Activated naive CD8-positive, alpha-beta T cell treated with anti-CD3 and anti-CD28 coated beads, Interleukin-2, amount 10 ng/mL, durations not matched to agents 7 days and 5 days (primary cell): ENCODE measurements around the gene ARHGAP26. TPM values are rescaled to one million over a fixed set of nuclear protein-coding genes. Genes with fewer than 3 reads are reported as not detected.

ENCODE experiments used
- ATAC-seq: fragments of 150-1000 bp; cut with Tn5 transposase; one replicate; pipeline ENCODE4 v1.10.0; 2021; ENCODE audit warnings: low read depth, moderate library complexity
- POLR2A ChIA-PET: fragments of 350-600 bp; sonication (Branson Sonifier 250); formaldehyde crosslinking; loops from one replicate; lab custom pipeline; 2021; ENCODE audit warnings: antibody characterized with exemption; lab: Charles Lee
- DNase-seq: peaks from one replicate; pipeline ENCODE4 v3.0.0; 2021
- H3K27ac Mint-ChIP-seq: one replicate; pipeline ENCODE4 v1.8.0; 2022; ENCODE audit warnings: mild to moderate bottlenecking, mixed read lengths
- H3K27me3 Mint-ChIP-seq: one replicate; pipeline ENCODE4 v1.8.0; 2022; ENCODE audit warnings: mild to moderate bottlenecking, moderate library complexity, mixed read lengths
- H3K36me3 Mint-ChIP-seq: one replicate; pipeline ENCODE4 v1.8.0; 2021; ENCODE audit warnings: mild to moderate bottlenecking, mixed read lengths
- H3K4me1 Mint-ChIP-seq: one replicate; pipeline ENCODE4 v1.8.0; 2021; ENCODE audit warnings: mixed read lengths
- H3K4me3 Mint-ChIP-seq: one replicate; pipeline ENCODE4 v1.8.0; 2022; ENCODE audit warnings: mild to moderate bottlenecking, moderate library complexity, mixed read lengths
- H3K9me3 Mint-ChIP-seq: one replicate; pipeline ENCODE4 v1.8.0; 2021; ENCODE audit warnings: mixed read lengths
- total RNA-seq, 2 experiments: library from RNA; stranded (reverse); gene quantifications; one replicate each; pipeline ENCODE4 v1.2.3, GENCODE V29; 2021

Gene ARHGAP26
- total RNA-seq, 2 experiments from 2014 or later = 30.6 to 32.0 TPM

DNA sequence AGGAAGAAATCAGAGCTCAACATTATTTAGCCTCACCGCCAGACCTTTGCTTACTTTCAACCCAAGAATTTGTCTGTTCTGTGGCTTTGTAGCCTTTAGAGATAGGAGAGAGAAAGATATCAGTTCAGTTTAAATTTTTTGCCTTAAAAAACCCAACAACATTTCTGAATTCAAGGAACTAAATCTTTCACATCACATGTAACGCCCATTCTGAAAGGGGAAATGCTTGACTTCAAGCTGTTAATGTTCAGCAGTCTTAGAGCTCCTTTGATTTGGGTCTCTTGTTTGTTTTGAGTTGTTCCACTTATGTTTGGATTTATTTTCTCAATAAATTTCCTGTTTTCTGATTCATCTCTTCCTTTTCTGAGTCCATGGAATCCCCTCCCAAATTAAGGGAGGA, 294.5 kb downstream of the ARHGAP26 start:
- Mint-ChIP-seq H3K27ac (no peak overlapping the region), H3K9me3 (no peaks in the 10 kb centered on the region), H3K27me3 (no peaks in the 10 kb centered on the region), H3K36me3 (peaks cover 42% of the 10 kb centered on the region), H3K4me3 (no peak overlapping the region), H3K4me1 (peaks cover 1% of the 10 kb centered on the region)
- POLR2A ChIA-PET = no interaction called here
- no peak for DNase-seq
- ATAC-seq = no peak

DNA sequence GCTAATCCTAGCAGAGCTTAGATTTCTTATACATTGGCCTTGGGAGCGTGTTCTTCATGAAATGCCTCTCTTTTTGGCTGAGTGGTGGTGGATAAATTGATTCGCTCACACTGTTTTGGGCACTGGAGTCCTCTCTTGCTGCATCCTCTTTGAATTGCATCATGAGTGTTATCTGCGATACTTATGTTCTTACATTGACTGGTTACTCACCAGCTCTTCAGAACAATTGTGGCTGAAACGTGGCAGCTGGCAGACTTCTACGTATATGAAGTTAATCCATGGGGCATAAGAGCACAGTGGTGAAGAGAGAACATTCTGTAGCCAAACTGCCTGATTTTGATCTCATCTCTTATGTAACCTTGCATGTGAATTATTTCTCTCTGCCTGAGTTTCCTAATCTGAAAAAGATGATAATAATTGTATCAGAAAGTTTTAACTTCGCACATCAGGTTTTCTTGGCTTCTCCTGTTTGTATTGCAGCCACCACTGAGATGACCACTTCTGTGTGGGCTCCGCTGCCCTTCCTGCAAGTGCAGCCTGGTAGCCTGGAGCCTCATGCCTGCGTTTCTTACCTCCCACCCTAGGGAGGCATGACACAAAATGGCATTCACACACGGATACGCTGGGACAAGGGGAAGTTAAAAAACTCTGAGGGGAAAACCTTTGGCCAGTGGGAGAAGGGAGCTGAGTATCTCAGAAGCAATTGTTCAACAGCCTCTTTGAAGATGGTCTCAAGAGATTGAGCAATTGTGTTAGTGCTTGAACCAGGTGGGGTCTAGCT, 295.2 kb downstream of the ARHGAP26 start:
- Mint-ChIP-seq H3K36me3 (peaks cover 46% of the 10 kb centered on the region), H3K27ac (no peak overlapping the region), H3K27me3 (no peaks in the 10 kb centered on the region), H3K4me3 (no peak overlapping the region), H3K4me1 (peaks cover 1% of the 10 kb centered on the region), H3K9me3 (peaks cover 2% of the 10 kb centered on the region)
- DNase-seq (no peak), ATAC-seq (no peak)
- POLR2A ChIA-PET = no interaction called here

DNA sequence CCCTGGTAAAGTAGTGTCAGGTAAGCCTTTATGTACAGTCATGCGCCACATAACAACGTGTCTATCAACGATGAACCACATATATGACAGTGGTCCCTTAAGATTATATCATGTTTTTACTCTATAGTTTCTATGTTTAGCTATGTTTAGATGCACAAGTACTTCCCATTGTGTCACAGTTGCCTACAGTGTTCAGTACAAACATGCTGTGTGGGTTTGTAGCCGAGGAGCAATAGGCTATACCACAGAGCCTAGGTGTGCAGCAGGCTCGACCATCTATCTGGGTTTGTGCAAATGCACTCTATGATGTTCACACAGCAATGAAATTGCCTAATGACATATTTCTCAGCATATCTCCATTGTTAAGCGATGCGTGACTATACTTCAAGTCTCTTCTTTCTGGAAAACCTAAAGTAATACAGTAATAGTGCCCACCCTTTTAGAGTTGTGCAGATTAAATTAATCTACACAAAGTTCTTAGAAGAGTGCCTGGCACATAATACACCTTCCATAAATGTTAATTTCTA, 295.9 kb downstream of the ARHGAP26 start:
- H3K4me1 Mint-ChIP-seq = peaks cover 1% of the 10 kb centered on the region
- no peak overlapping the region for H3K27ac Mint-ChIP-seq
- H3K4me3 Mint-ChIP-seq = no peak overlapping the region
- peaks cover 2% of the 10 kb centered on the region for H3K9me3 Mint-ChIP-seq
- peaks cover 50% of the 10 kb centered on the region for H3K36me3 Mint-ChIP-seq
- no peak for DNase-seq
- POLR2A ChIA-PET = no interaction called here
- ATAC-seq = no peak
- no peaks in the 10 kb centered on the region for H3K27me3 Mint-ChIP-seq

- peaks cover 1% of the 10 kb centered on the region for H3K4me1 Mint-ChIP-seq
- peaks cover 3% of the 10 kb centered on the region for H3K9me3 Mint-ChIP-seq
- H3K4me3 Mint-ChIP-seq = no peak overlapping the region
- no peak for DNase-seq
- POLR2A ChIA-PET = no interaction called here
- H3K36me3 Mint-ChIP-seq = peaks cover 53% of the 10 kb centered on the region
- H3K27me3 Mint-ChIP-seq = no peaks in the 10 kb centered on the region
- H3K27ac Mint-ChIP-seq = no peak overlapping the region
- ATAC-seq = no peak
These were observed 296.5 kb downstream of the ARHGAP26 start for GRCh38 chr5:143066556-143067281.

- Mint-ChIP-seq H3K9me3 (peaks cover 8% of the 10 kb centered on the region), H3K27ac (no peak overlapping the region), H3K4me1 (peaks cover 1% of the 10 kb centered on the region), H3K4me3 (no peak overlapping the region), H3K27me3 (no peaks in the 10 kb centered on the region), H3K36me3 (peaks cover 53% of the 10 kb centered on the region)
- DNase-seq (no peak), ATAC-seq (no peak)
- POLR2A ChIA-PET = no interaction called here
These were observed 298.5 kb downstream of the ARHGAP26 start for GRCh38 chr5:143068712-143069111.

GRCh38 chr5:143071927-143072326, 301.8 kb downstream of the ARHGAP26 start:
- no peaks in the 10 kb centered on the region for H3K27me3 Mint-ChIP-seq
- no peak for ATAC-seq
- POLR2A ChIA-PET = no interaction called here
- H3K27ac Mint-ChIP-seq = no peak overlapping the region
- DNase-seq = no peak
- peaks cover 9% of the 10 kb centered on the region for H3K9me3 Mint-ChIP-seq
- peaks cover 1% of the 10 kb centered on the region for H3K4me1 Mint-ChIP-seq
- peaks cover 44% of the 10 kb centered on the region for H3K36me3 Mint-ChIP-seq
- no peak overlapping the region for H3K4me3 Mint-ChIP-seq

DNA sequence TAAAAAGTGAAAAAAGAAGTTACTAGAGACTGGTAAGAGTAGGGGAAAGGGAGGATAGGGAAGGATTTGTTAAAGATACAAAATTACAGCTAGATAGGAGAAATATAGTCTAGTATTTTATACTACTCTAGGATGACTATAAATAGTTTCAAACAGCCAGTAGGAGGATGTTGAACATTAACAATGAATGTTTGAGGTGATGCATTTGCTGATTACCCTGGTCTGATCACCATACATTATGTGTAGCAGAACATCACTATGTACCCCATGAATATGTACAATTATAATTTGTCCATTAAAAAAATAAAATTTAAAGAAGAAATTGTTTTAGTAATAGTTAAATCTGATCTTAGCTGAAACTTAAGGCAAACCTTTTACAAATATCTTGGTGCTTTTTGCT, 302.6 kb downstream of the ARHGAP26 start:
- POLR2A ChIA-PET = no interaction called here
- no peak for ATAC-seq
- no peak overlapping the region for H3K27ac Mint-ChIP-seq

GRCh38 chr5:143073766-143074165, 303.6 kb downstream of the ARHGAP26 start:
- no peaks in the 10 kb centered on the region for H3K27me3 Mint-ChIP-seq
- DNase-seq (no peak), ATAC-seq (no peak)
- H3K4me1 Mint-ChIP-seq = peaks cover 1% of the 10 kb centered on the region
- peaks cover 9% of the 10 kb centered on the region for H3K9me3 Mint-ChIP-seq
- POLR2A ChIA-PET = no interaction called here
- H3K36me3 Mint-ChIP-seq = peaks cover 32% of the 10 kb centered on the region
- no peak overlapping the region for H3K27ac Mint-ChIP-seq
- no peak overlapping the region for H3K4me3 Mint-ChIP-seq

More for the DNA sequence above, 302.6 kb downstream of the ARHGAP26 start:
- Mint-ChIP-seq H3K9me3 (peaks cover 9% of the 10 kb centered on the region), H3K36me3 (peaks cover 38% of the 10 kb centered on the region), H3K4me1 (no peaks in the 10 kb centered on the region), H3K27me3 (no peaks in the 10 kb centered on the region), H3K4me3 (no peak overlapping the region)
- no peak for DNase-seq

- H3K27me3 Mint-ChIP-seq = no peaks in the 10 kb centered on the region
- DNase-seq (no peak), ATAC-seq (no peak)
- POLR2A ChIA-PET = no interaction called here
- H3K27ac Mint-ChIP-seq = no peak overlapping the region
- peaks cover 1% of the 10 kb centered on the region for H3K4me1 Mint-ChIP-seq
- peaks cover 9% of the 10 kb centered on the region for H3K9me3 Mint-ChIP-seq
- H3K36me3 Mint-ChIP-seq = peaks cover 25% of the 10 kb centered on the region
- H3K4me3 Mint-ChIP-seq = no peak overlapping the region
These were observed 304.3 kb downstream of the ARHGAP26 start for GRCh38 chr5:143074414-143074996.

GRCh38 chr5:143076377-143076776, 306.2 kb downstream of the ARHGAP26 start:
- H3K36me3 Mint-ChIP-seq = peaks cover 13% of the 10 kb centered on the region
- no peak overlapping the region for H3K27ac Mint-ChIP-seq
- DNase-seq = no peak
- H3K27me3 Mint-ChIP-seq = no peaks in the 10 kb centered on the region
- no peak for ATAC-seq
- POLR2A ChIA-PET = no interaction called here
- no peak overlapping the region for H3K4me3 Mint-ChIP-seq
- H3K9me3 Mint-ChIP-seq = peaks cover 6% of the 10 kb centered on the region
- peaks cover 1% of the 10 kb centered on the region for H3K4me1 Mint-ChIP-seq

GRCh38 chr5:143077453-143078103, 307.4 kb downstream of the ARHGAP26 start:
- peaks cover 1% of the 10 kb centered on the region for H3K9me3 Mint-ChIP-seq
- no peak overlapping the region for H3K4me3 Mint-ChIP-seq
- peaks cover 6% of the 10 kb centered on the region for H3K36me3 Mint-ChIP-seq
- no peaks in the 10 kb centered on the region for H3K27me3 Mint-ChIP-seq
- DNase-seq = no peak
- POLR2A ChIA-PET = no interaction called here
- ATAC-seq = no peak
- H3K27ac Mint-ChIP-seq = no peak overlapping the region
- peaks cover 1% of the 10 kb centered on the region for H3K4me1 Mint-ChIP-seq

DNA sequence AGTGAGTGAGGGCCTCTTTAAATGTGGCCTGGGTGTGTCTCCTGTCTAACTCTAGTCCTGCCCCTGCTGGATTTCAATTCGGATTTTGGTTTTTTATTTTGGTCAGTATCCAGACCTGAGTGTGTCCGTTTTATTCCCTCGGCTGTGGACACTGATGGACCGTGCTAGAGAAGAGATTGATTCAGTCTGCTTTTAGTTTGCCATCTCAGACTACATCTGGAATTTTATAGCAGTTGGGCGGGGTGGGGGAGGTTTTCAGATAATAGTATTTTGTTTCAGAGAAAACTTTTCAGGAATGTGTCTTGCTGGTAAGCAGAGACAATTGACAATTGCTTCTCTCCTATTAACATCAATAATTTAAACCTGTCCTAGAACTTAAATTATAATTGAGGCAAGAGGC, 308.1 kb downstream of the ARHGAP26 start:
- H3K4me3 Mint-ChIP-seq = no peak overlapping the region

GRCh38 chr5:143078971-143079370, 308.8 kb downstream of the ARHGAP26 start:
- POLR2A ChIA-PET = no interaction called here
- no peak for DNase-seq
- Mint-ChIP-seq H3K9me3 (peaks cover 1% of the 10 kb centered on the region), H3K36me3 (peaks cover 8% of the 10 kb centered on the region), H3K4me1 (peaks cover 1% of the 10 kb centered on the region), H3K4me3 (no peak overlapping the region), H3K27me3 (no peaks in the 10 kb centered on the region), H3K27ac (no peak overlapping the region)
- ATAC-seq = no peak

More for the DNA sequence above, 308.1 kb downstream of the ARHGAP26 start:
- POLR2A ChIA-PET = no interaction called here
- no peak for ATAC-seq
- no peak for DNase-seq
- no peaks in the 10 kb centered on the region for H3K27me3 Mint-ChIP-seq
- H3K4me1 Mint-ChIP-seq = peaks cover 1% of the 10 kb centered on the region
- peaks cover 6% of the 10 kb centered on the region for H3K36me3 Mint-ChIP-seq
- H3K9me3 Mint-ChIP-seq = peaks cover 1% of the 10 kb centered on the region
- no peak overlapping the region for H3K27ac Mint-ChIP-seq
